BJ (cell line): Measurements from ENCODE around the gene EIF6. TPM values are rescaled to one million over a fixed set of nuclear protein-coding genes. Genes with fewer than 3 reads are reported as not detected.

ENCODE experiments used
- CTCF ChIA-PET: fragments of 350-600 bp; formaldehyde crosslinking; extraction: SDS; loops from one replicate; lab custom pipeline; 2021; ENCODE audit warnings: antibody characterized with exemption, inconsistent platforms; lab: Yijun Ruan, JAX
- POLR2A ChIA-PET: fragments of 300-600 bp; sonication (Branson Sonifier 250); formaldehyde crosslinking; extraction: SDS; loops from one replicate; lab custom pipeline; 2021; ENCODE audit warnings: antibody characterized with exemption; lab: Charles Lee
- DNase-seq: peaks from one replicate; pipeline ENCODE4 v3.0.0-alpha.2; 2011; ENCODE audit warnings: low read depth
- H3K27me3 ChIP-seq: 2 replicates; pipeline ENCODE4 v1.6.0; 2011; ENCODE audit warnings: low read length; ENCODE audit not compliant: control insufficient read depth, insufficient read depth
- H3K36me3 ChIP-seq: 2 replicates; pipeline ENCODE4 v1.5.1; 2011; ENCODE audit warnings: low read length; ENCODE audit not compliant: control insufficient read depth, insufficient read depth
- H3K4me3 ChIP-seq: 2 replicates; pipeline ENCODE4 v1.5.1; 2011; ENCODE audit warnings: low read depth, mild to moderate bottlenecking, control low read depth, low read length
- CTCF ChIP-seq: IDR thresholded peaks from 2 replicates; pipeline ENCODE4 v1.5.1; 2011; ENCODE audit warnings: low read depth, mild to moderate bottlenecking, control low read depth, inconsistent platforms, low read length, moderate library complexity; ENCODE audit not compliant: insufficient read depth
- polyA plus RNA-seq: library from polyadenylated mRNA; depleted of rRNA; stranded (reverse); fragments of >200 nt; gene quantifications from 2 replicates; pipeline ENCODE4 v1.2.3, GENCODE V29; 2011

The EIF6 gene
- polyA plus RNA-seq, 1 experiment: 261 TPM

- ChIA-PET POLR2A (no interaction called here), CTCF (interaction anchor here (0.9 to 1.4 kb wide), 3 partner anchors 8 to 11 kb away, joined by 3 to 4 read pairs (median 3); no protein-coding TSS in a partner anchor)
- no peak for TF ChIP-seq CTCF
- DNase-seq: no peak
- Histone ChIP-seq H3K27me3 (no peaks in the 10 kb centered on the region), H3K4me3 (no peak overlapping the region), H3K36me3 (no peaks in the 10 kb centered on the region)
Observed at GRCh38 chr20:35314816-35315631, 30.5 kb upstream of the EIF6 start.

GRCh38 chr20:35312318-35312717 is 27.7 kb upstream of the EIF6 start:
- no peak for TF ChIP-seq CTCF
- no peaks in the 10 kb centered on the region for H3K36me3 ChIP-seq
- ChIA-PET CTCF (interaction anchor here (0.6 to 1.3 kb wide), 2 partner anchors 8 to 98 kb away, joined by 3 to 5 read pairs; no protein-coding TSS in a partner anchor), POLR2A (no interaction called here)
- no peaks in the 10 kb centered on the region for H3K27me3 ChIP-seq
- no peak overlapping the region for H3K4me3 ChIP-seq
- DNase-seq: peak; percentile 59

- POLR2A ChIA-PET: no interaction called here
- H3K4me3 ChIP-seq: no peak overlapping the region
- no peak for DNase-seq
- no peaks in the 10 kb centered on the region for H3K36me3 ChIP-seq
- CTCF ChIA-PET: interaction anchor here (0.6 to 1.3 kb wide), 2 partner anchors 8 to 98 kb away, joined by 3 to 5 read pairs; no protein-coding TSS in a partner anchor
- TF ChIP-seq CTCF: no peak
- no peaks in the 10 kb centered on the region for H3K27me3 ChIP-seq
Observed at GRCh38 chr20:35311822-35312221, 27.2 kb upstream of the EIF6 start.

GRCh38 chr20:35311409-35311808 is 26.8 kb upstream of the EIF6 start:
- Histone ChIP-seq H3K27me3 (no peaks in the 10 kb centered on the region), H3K4me3 (no peak overlapping the region), H3K36me3 (no peaks in the 10 kb centered on the region)
- no peak for DNase-seq
- ChIA-PET POLR2A (no interaction called here), CTCF (interaction anchor here (0.6 kb wide), 1 partner anchor 98 kb away, joined by 3 read pairs; no protein-coding TSS in a partner anchor)
- TF ChIP-seq CTCF: no peak
